BJ (cell line): Measurements from ENCODE around the gene RFX6. TPM values are rescaled to one million over a fixed set of nuclear protein-coding genes. Genes with fewer than 3 reads are reported as not detected.

ENCODE experiments used
- CTCF ChIA-PET: fragments of 350-600 bp; formaldehyde crosslinking; extraction: SDS; loops from one replicate; lab custom pipeline; 2021; ENCODE audit warnings: antibody characterized with exemption, inconsistent platforms; lab: Yijun Ruan, JAX
- POLR2A ChIA-PET: fragments of 300-600 bp; sonication (Branson Sonifier 250); formaldehyde crosslinking; extraction: SDS; loops from one replicate; lab custom pipeline; 2021; ENCODE audit warnings: antibody characterized with exemption; lab: Charles Lee
- DNase-seq: peaks from one replicate; pipeline ENCODE4 v3.0.0-alpha.2; 2011; ENCODE audit warnings: low read depth
- H3K27me3 ChIP-seq: 2 replicates; pipeline ENCODE4 v1.6.0; 2011; ENCODE audit warnings: low read length; ENCODE audit not compliant: control insufficient read depth, insufficient read depth
- H3K36me3 ChIP-seq: 2 replicates; pipeline ENCODE4 v1.5.1; 2011; ENCODE audit warnings: low read length; ENCODE audit not compliant: control insufficient read depth, insufficient read depth
- H3K4me3 ChIP-seq: 2 replicates; pipeline ENCODE4 v1.5.1; 2011; ENCODE audit warnings: low read depth, mild to moderate bottlenecking, control low read depth, low read length
- CTCF ChIP-seq: IDR thresholded peaks from 2 replicates; pipeline ENCODE4 v1.5.1; 2011; ENCODE audit warnings: low read depth, mild to moderate bottlenecking, control low read depth, inconsistent platforms, low read length, moderate library complexity; ENCODE audit not compliant: insufficient read depth
- polyA plus RNA-seq: library from polyadenylated mRNA; depleted of rRNA; stranded (reverse); fragments of >200 nt; gene quantifications from 2 replicates; pipeline ENCODE4 v1.2.3, GENCODE V29; 2011

Gene RFX6
- polyA plus RNA-seq, 1 experiment = not detected

DNA sequence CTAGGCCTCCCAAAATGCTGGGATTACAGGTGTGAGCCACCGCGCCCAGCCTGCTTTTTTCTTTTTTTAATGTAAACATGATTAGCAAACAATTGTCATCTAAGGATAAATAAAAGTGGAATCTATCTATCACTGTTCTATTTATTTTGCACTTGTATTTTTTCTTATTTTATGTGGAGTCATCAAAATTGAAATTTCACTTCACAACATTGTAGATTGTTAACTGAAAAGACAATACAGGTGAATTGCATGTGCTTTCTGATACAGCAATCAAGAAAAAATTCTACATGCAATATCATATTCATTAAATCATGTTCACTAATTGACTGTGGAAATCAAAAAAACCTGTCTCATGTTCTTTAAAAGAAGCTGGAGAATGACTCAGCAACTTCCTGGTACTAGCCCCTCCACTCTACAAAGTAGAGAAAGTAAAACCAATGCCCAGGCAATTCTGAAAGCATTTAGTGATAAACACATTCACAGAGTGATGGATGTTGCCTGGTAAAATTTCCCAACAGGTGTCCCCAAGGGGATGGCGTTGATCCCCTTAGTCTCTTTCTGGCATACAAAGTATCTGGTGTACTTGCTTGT lies 10.7 kb upstream of the RFX6 start:
- no peak for DNase-seq
- ChIA-PET POLR2A (no interaction called here), CTCF (no interaction called here)
- Histone ChIP-seq H3K27me3 (no peaks in the 10 kb centered on the region), H3K36me3 (no peaks in the 10 kb centered on the region), H3K4me3 (no peak overlapping the region)
- TF ChIP-seq CTCF = no peak

DNA sequence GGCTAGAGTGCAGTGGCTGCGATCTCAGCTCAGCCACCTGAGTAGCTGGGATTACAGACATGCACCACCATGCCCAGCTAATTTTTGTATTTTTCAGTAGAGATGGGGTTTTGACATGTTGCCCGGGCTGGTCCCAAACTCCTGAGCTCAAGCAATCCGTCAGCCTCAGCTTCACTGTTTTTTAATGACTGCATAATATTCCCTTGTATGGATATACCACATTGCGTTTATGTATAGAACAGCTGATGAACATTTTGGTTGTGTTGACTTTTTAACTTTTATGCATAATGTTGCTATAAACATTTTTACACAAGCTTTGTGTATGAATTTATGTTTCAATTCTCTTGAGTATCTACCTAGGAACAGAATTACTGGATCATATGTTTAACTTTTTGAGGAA lies 4.3 kb upstream of the RFX6 start:
- TF ChIP-seq CTCF = no peak
- H3K4me3 ChIP-seq = no peak overlapping the region
- DNase-seq = no peak
- POLR2A ChIA-PET = no interaction called here
- CTCF ChIA-PET = no interaction called here
- H3K36me3 ChIP-seq = no peaks in the 10 kb centered on the region
- peaks cover 14% of the 10 kb centered on the region for H3K27me3 ChIP-seq

- no peak overlapping the region for H3K4me3 ChIP-seq
- H3K27me3 ChIP-seq = peaks cover 14% of the 10 kb centered on the region
- ChIA-PET POLR2A (no interaction called here), CTCF (no interaction called here)
- DNase-seq = no peak
- H3K36me3 ChIP-seq = no peaks in the 10 kb centered on the region
- no peak for TF ChIP-seq CTCF
These were observed 935 bp upstream of the RFX6 start for GRCh38 chr6:116876107-116876506.

DNA sequence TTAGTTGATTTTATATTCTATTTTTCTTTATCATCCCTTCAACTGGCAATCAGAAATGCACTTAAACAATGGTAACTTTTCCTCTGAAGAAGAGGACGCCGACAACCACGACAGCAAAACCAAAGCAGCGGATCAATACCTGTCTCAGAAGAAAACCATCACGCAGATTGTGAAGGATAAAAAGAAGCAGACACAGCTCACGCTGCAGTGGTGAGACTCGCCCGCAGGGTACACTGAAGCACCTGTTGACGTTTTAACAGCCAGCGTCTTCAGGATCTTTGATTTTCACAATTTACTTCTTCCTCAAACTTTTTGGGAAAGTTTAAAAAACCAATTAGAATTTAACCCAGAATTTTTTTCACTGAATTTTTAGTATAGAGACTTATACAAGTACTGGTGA lies 701 bp downstream of the RFX6 start:
- POLR2A ChIA-PET = no interaction called here
- DNase-seq = no peak
- no peak for TF ChIP-seq CTCF
- no peaks in the 10 kb centered on the region for H3K36me3 ChIP-seq
- no peak overlapping the region for H3K4me3 ChIP-seq
- peaks cover 14% of the 10 kb centered on the region for H3K27me3 ChIP-seq
- CTCF ChIA-PET = no interaction called here

DNA sequence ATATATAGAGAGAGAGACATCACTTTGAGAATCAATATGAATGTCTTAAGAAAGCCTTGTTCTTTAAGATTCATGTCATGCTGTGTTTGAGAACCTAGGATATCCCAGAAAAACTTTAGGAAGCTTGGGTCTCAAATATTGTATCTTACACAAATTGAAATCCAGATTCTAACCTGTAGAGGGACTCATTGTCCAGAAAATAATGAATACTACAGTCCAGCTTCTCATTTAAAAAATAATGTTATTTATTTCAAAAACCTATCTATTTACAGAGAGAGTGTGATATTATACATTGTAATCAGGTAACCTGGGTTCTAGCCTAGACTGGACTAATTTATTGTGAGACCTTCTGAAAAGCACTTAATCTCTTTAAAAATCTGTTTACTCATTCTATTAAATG lies 4.2 kb downstream of the RFX6 start:
- no peaks in the 10 kb centered on the region for H3K36me3 ChIP-seq
- peaks cover 11% of the 10 kb centered on the region for H3K27me3 ChIP-seq
- no peak overlapping the region for H3K4me3 ChIP-seq
- CTCF ChIA-PET = no interaction called here
- 0 out of 2 replicates have a peak, but pooled peaks have one; percentile 6 for TF ChIP-seq CTCF
- POLR2A ChIA-PET = no interaction called here
- no peak for DNase-seq
